Smooth muscle cell (in vitro differentiated cells): ENCODE measurements around the gene NANS. TPM values are rescaled to one million over a fixed set of nuclear protein-coding genes. Genes with fewer than 3 reads are reported as not detected.
"Not testable (repeated sequence)": the region's sequence is repeated elsewhere in the genome, so short reads cannot be mapped to it uniquely, and the experiment has no call there.

Source experiments
- DNase-seq: peaks from one replicate; lab custom pipeline; 2025; ENCODE audit not compliant: unreplicated experiment; lab: John Stamatoyannopoulos, UW
- H2AFZ ChIP-seq: fragments of 200-600 bp; sonication (generic); 2 replicates; pipeline ENCODE4 v1.6.0; 2016; ENCODE audit warnings: antibody characterized with exemption, low read depth, mild to moderate bottlenecking
- H3F3A ChIP-seq: fragments of 200-600 bp; sonication (generic); 2 replicates; pipeline ENCODE4 v1.6.0; 2017; ENCODE audit warnings: antibody characterized with exemption, low read depth
- H3K27ac ChIP-seq: fragments of 200-600 bp; sonication (generic); 2 replicates; pipeline ENCODE4 v1.5.1; 2016; ENCODE audit warnings: low read depth, mild to moderate bottlenecking
- H3K27me3 ChIP-seq: fragments of 200-600 bp; sonication (generic); 2 replicates; pipeline ENCODE4 v1.6.1; 2016; ENCODE audit warnings: low read depth, mild to moderate bottlenecking
- H3K36me3 ChIP-seq: fragments of 200-600 bp; sonication (generic); 2 replicates; pipeline ENCODE4 v1.5.1; 2016; ENCODE audit warnings: low read depth
- H3K4me1 ChIP-seq: fragments of 200-600 bp; sonication (generic); 2 replicates; pipeline ENCODE4 v1.5.1; 2016; ENCODE audit warnings: low read depth
- H3K4me2 ChIP-seq: fragments of 200-600 bp; sonication (generic); 2 replicates; pipeline ENCODE4 v1.6.0; 2016; ENCODE audit warnings: mild to moderate bottlenecking
- H3K4me3 ChIP-seq: fragments of 200-600 bp; sonication (generic); 2 replicates; pipeline ENCODE4 v1.5.1; 2016; ENCODE audit warnings: mild to moderate bottlenecking
- H3K79me2 ChIP-seq: fragments of 200-600 bp; sonication (generic); 2 replicates; pipeline ENCODE4 v1.6.0; 2016; ENCODE audit warnings: low read depth, mild to moderate bottlenecking
- H3K9ac ChIP-seq: fragments of 200-600 bp; sonication (generic); 2 replicates; pipeline ENCODE4 v1.6.0; 2016; ENCODE audit warnings: low read depth
- H3K9me3 ChIP-seq: fragments of 200-600 bp; sonication (generic); replicated peaks from 2 replicates; pipeline ENCODE4 v1.5.1; 2016; ENCODE audit warnings: low read depth
- H4K20me1 ChIP-seq: fragments of 200-600 bp; sonication (generic); 2 replicates; pipeline ENCODE4 v1.6.0; 2016; ENCODE audit warnings: low read depth
- CTCF ChIP-seq: fragments of 200-600 bp; sonication (generic); IDR thresholded peaks from 2 replicates; pipeline ENCODE4 v1.5.1; 2017; ENCODE audit warnings: borderline replicate concordance, mild to moderate bottlenecking, antibody characterized with exemption; ENCODE audit not compliant: insufficient read depth, poor library complexity, severe bottlenecking
- WGBS: methylation state at CpG from one replicate; pipeline ENCODE4 v1.1.7; 2016; ENCODE audit warnings: low lambda C conversion rate; 5-methylcytosine and 5-hydroxymethylcytosine counted together
- polyA plus RNA-seq: library from polyadenylated mRNA; unstranded; fragments of >200 nt; fragmentation: Nextera tagmentation; extraction: Ambion mirVana; gene quantifications from 2 replicates; pipeline ENCODE4 v1.2.1, GENCODE V29; 2016
- total RNA-seq: library from RNA; depleted of rRNA; stranded (reverse); fragments of >200 nt; gene quantifications from 2 replicates; pipeline ENCODE4 v1.2.3, GENCODE V29; 2014

NANS gene
- total and polyA plus RNA-seq, 2 experiments from 2014 or later: 59.4 to 117 TPM

- Histone ChIP-seq H3K4me3 (no peak overlapping the region), H3K36me3 (no peaks in the 10 kb centered on the region), H3K79me2 (no peaks in the 10 kb centered on the region), H3K4me2 (no peak overlapping the region), H4K20me1 (no peaks in the 10 kb centered on the region), H3K9me3 (no peaks in the 10 kb centered on the region), H3K27ac (no peak overlapping the region), H3K9ac (no peak overlapping the region), H3F3A (no peaks in the 10 kb centered on the region), H3K4me1 (no peaks in the 10 kb centered on the region), H2AFZ (no peak overlapping the region), H3K27me3 (no peaks in the 10 kb centered on the region)
- no peak for DNase-seq
- WGBS: 94% methylated on average over 2 of the region's 2 CpGs
- no peak for TF ChIP-seq CTCF
These were observed 51.4 kb downstream of the NANS start for GRCh38 chr9:98107926-98108325.

- Histone ChIP-seq H3K9me3 (no peaks in the 10 kb centered on the region), H3K9ac (no peak overlapping the region), H3K79me2 (no peaks in the 10 kb centered on the region), H3K27me3 (no peaks in the 10 kb centered on the region), H3K36me3 (no peaks in the 10 kb centered on the region), H3K27ac (no peak overlapping the region), H3K4me1 (no peaks in the 10 kb centered on the region), H4K20me1 (no peaks in the 10 kb centered on the region), H3F3A (no peaks in the 10 kb centered on the region), H3K4me3 (no peak overlapping the region), H3K4me2 (no peak overlapping the region), H2AFZ (no peak overlapping the region)
- 93% methylated on average over 5 of the region's 5 CpGs for WGBS
- no peak for TF ChIP-seq CTCF
- no peak for DNase-seq
These were observed 52.0 kb downstream of the NANS start for GRCh38 chr9:98108531-98109031.

- H3K4me2 ChIP-seq: no peak overlapping the region
- no peak overlapping the region for H3K27ac ChIP-seq
- no peaks in the 10 kb centered on the region for H3K9me3 ChIP-seq
- no peak for TF ChIP-seq CTCF
- H4K20me1 ChIP-seq: no peaks in the 10 kb centered on the region
- no peaks in the 10 kb centered on the region for H3K4me1 ChIP-seq
- no peaks in the 10 kb centered on the region for H3K79me2 ChIP-seq
- no peaks in the 10 kb centered on the region for H3K36me3 ChIP-seq
- no peak overlapping the region for H3K4me3 ChIP-seq
- H3K27me3 ChIP-seq: no peaks in the 10 kb centered on the region
- H3K9ac ChIP-seq: no peak overlapping the region
- 51% methylated on average over 3 of the region's 3 CpGs for WGBS
- no peak for DNase-seq
- H3F3A ChIP-seq: no peaks in the 10 kb centered on the region
- no peak overlapping the region for H2AFZ ChIP-seq
These were observed 52.5 kb downstream of the NANS start for GRCh38 chr9:98109052-98109451.

GRCh38 chr9:98117097-98117496 lies 60.6 kb downstream of the NANS start:
- not testable (repeated sequence) for DNase-seq, H3K79me2 ChIP-seq, H3K4me2 ChIP-seq, H2AFZ ChIP-seq, H4K20me1 ChIP-seq, H3K4me1 ChIP-seq, H3F3A ChIP-seq, H3K9me3 ChIP-seq, H3K36me3 ChIP-seq, H3K27ac ChIP-seq, H3K4me3 ChIP-seq, H3K9ac ChIP-seq, H3K27me3 ChIP-seq
- WGBS: 95% methylated on average over 6 of the region's 6 CpGs
